Islet of Langerhans (tissue), 1 donor: ENCODE data around the gene AQP7.
"Not testable (repeated sequence)": the region's sequence is repeated elsewhere in the genome, so short reads cannot be mapped to it uniquely, and the experiment has no call there.

Source experiments
- FAIRE-seq: peaks from one replicate; lab custom pipeline; 2011; peaks lifted over from hg19 to GRCh38; lab: Jason Lieb, UNC

The AQP7 gene

GRCh38 chr9:33433871-33434270 is 31.5 kb upstream of the AQP7 start:
- FAIRE-seq, result no peak

- FAIRE-seq, result no peak
These were observed 29.1 kb upstream of the AQP7 start for GRCh38 chr9:33431420-33431819.

- no peak for FAIRE-seq
These were observed 28.6 kb upstream of the AQP7 start for GRCh38 chr9:33430942-33431341.

GRCh38 chr9:33429256-33429985 is 27.1 kb upstream of the AQP7 start:
- FAIRE-seq, result no peak

GRCh38 chr9:33426843-33427293 is 24.5 kb upstream of the AQP7 start:
- no peak for FAIRE-seq

- FAIRE-seq, result peak; percentile 89
These were observed 22.8 kb upstream of the AQP7 start for GRCh38 chr9:33425128-33425533.

- not testable (repeated sequence) for FAIRE-seq
These were observed 22.1 kb upstream of the AQP7 start for GRCh38 chr9:33424492-33424891.

- not testable (repeated sequence) for FAIRE-seq
These were observed 21.7 kb upstream of the AQP7 start for GRCh38 chr9:33424043-33424442.

GRCh38 chr9:33419708-33420303 is 17.4 kb upstream of the AQP7 start:
- FAIRE-seq, result no peak

GRCh38 chr9:33418090-33418489 is 15.7 kb upstream of the AQP7 start:
- no peak for FAIRE-seq

GRCh38 chr9:33416996-33417395 is 14.6 kb upstream of the AQP7 start:
- FAIRE-seq, result no peak

- FAIRE-seq, result no peak
These were observed 13.2 kb upstream of the AQP7 start for GRCh38 chr9:33415501-33416038.

- no peak for FAIRE-seq
These were observed 12.6 kb upstream of the AQP7 start for GRCh38 chr9:33414889-33415500.

- FAIRE-seq, result no peak
These were observed 11.9 kb upstream of the AQP7 start for GRCh38 chr9:33414268-33414667.

- FAIRE-seq, result no peak
These were observed 5.7 kb upstream of the AQP7 start for GRCh38 chr9:33408087-33408486.

- FAIRE-seq, result no peak
These were observed 4.7 kb upstream of the AQP7 start for GRCh38 chr9:33407061-33407460.

- FAIRE-seq, result no peak
These were observed 2.5 kb upstream of the AQP7 start for GRCh38 chr9:33404788-33405362.

- no peak for FAIRE-seq
These were observed 1.8 kb upstream of the AQP7 start for GRCh38 chr9:33403941-33404787.

GRCh38 chr9:33401809-33402208 is 559 bp downstream of the AQP7 start:
- not testable (repeated sequence) for FAIRE-seq

- FAIRE-seq, result not testable (repeated sequence)
These were observed 3.3 kb downstream of the AQP7 start for GRCh38 chr9:33399047-33399446.

- not testable (repeated sequence) for FAIRE-seq
These were observed 4.6 kb downstream of the AQP7 start for GRCh38 chr9:33397801-33398200.
